ENCODE results near the gene TMEM35B.
"Not testable (repeated sequence)": the region's sequence is repeated elsewhere in the genome, so short reads cannot be mapped to it uniquely, and the experiment has no call there.

DNA sequence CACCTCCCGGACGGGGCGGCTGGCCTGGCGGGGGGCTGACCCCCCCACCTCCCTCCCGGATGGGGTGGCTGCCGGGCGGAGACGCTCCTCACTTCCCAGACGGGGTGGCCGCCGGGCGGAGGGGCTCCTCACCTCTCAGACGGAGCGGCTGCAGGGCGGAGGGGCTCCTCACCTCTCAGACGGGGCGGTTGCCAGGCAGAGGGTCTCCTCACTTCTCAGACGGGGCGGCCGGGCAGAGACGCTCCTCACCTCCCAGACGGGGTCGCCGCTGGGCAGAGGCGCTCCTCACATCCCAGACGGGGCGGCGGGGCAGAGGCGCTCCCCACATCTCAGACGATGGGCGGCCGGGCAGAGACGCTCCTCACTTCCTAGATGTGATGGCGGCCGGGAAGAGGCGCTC is 17.5 kb downstream of the TMEM35B start:
- TF ChIP-seq EZH2 (IDR thresholded peaks at IDR 0.05; ENCODE audit: borderline replicate concordance, low read depth, low read length, severe bottlenecking), result not testable (repeated sequence)
- TF ChIP-seq, protein P1, sequence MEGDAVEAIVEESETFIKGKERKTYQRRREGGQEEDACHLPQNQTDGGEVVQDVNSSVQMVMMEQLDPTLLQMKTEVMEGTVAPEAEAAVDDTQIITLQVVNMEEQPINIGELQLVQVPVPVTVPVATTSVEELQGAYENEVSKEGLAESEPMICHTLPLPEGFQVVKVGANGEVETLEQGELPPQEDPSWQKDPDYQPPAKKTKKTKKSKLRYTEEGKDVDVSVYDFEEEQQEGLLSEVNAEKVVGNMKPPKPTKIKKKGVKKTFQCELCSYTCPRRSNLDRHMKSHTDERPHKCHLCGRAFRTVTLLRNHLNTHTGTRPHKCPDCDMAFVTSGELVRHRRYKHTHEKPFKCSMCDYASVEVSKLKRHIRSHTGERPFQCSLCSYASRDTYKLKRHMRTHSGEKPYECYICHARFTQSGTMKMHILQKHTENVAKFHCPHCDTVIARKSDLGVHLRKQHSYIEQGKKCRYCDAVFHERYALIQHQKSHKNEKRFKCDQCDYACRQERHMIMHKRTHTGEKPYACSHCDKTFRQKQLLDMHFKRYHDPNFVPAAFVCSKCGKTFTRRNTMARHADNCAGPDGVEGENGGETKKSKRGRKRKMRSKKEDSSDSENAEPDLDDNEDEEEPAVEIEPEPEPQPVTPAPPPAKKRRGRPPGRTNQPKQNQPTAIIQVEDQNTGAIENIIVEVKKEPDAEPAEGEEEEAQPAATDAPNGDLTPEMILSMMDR (IDR thresholded peaks at IDR 0.05; ENCODE audit: borderline replicate concordance, extremely low read depth, low read length, poor library complexity, severe bottlenecking), result not testable (repeated sequence)

Data from DND-41 (cell line).